HG03439 (cell line): Measurements from ENCODE around the gene ZPLD1.

ENCODE experiments used
- ATAC-seq: cut with Tn5 transposase; IDR thresholded peaks from one replicate; pipeline ENCODE4 v1.9.1; 2021; ENCODE audit warnings: mild to moderate bottlenecking, moderate library complexity; ENCODE audit not compliant: unreplicated experiment

Gene ZPLD1

GRCh38 chr3:102466001-102466400, 31.2 kb downstream of the ZPLD1 start:
- ATAC-seq, result no peak

GRCh38 chr3:102470066-102470465, 35.3 kb downstream of the ZPLD1 start:
- ATAC-seq, result no peak

- ATAC-seq, result no peak
These were observed 36.2 kb downstream of the ZPLD1 start for GRCh38 chr3:102471001-102471400.

DNA sequence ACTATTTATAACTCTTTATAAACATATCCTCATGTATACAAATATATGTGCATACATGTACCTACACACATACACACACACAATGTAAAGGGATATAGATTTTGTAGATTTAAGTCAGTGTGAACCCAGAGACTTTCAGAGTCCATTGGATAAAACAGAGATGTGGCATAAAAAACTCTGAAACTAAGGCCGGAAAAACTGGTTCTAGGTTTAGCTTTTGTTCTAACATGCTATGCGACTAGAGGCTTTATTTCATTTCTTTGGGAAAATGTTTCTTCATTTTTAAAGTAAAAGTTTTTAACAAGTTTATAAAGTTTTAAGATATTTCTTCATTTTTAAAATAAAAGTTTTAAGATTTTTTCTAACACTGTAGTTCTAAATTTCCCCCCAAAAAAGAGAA, 36.7 kb downstream of the ZPLD1 start:
- no peak for ATAC-seq

DNA sequence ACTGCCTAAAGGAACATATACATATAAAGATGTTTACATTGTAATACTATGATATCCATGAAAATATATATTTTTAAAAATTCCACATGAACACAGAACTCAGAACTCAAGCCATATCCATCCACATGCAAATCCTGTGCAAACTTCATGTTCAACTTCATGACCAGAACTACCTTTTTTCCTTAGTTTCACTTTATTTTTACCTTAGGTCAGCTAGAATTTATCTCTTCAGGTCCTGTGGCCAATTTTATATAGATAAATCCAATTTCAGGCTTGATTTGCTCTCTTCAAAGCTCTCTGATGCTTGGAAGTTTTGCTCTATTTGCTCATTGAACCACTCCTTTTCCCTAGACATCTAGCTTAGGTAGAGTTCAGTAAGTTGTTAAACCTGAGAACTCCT, 38.8 kb downstream of the ZPLD1 start:
- no peak for ATAC-seq

GRCh38 chr3:102474207-102474606, 39.4 kb downstream of the ZPLD1 start:
- ATAC-seq, result no peak

GRCh38 chr3:102476198-102476597, 41.4 kb downstream of the ZPLD1 start:
- no peak for ATAC-seq

DNA sequence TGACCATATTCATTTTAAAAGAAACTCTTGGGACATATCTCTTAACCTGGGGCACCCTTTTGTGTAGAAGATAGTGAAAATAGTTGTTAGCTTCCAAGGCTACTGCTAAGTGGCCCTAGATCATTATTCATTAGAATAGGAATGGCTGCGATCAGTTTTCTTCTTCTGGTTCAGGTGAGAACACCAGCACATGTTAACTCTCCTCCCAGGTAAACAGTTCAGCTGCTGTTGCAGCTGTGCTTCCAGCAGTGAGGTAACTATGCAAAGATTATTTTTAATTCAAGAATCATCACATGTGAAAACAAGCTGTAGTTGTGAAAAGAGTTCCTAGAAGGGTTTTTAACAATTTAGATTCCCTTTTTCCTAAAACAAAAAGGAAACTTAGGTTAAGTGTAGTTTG, 43.3 kb downstream of the ZPLD1 start:
- ATAC-seq, result no peak

GRCh38 chr3:102480139-102480538, 45.3 kb downstream of the ZPLD1 start:
- ATAC-seq, result no peak

DNA sequence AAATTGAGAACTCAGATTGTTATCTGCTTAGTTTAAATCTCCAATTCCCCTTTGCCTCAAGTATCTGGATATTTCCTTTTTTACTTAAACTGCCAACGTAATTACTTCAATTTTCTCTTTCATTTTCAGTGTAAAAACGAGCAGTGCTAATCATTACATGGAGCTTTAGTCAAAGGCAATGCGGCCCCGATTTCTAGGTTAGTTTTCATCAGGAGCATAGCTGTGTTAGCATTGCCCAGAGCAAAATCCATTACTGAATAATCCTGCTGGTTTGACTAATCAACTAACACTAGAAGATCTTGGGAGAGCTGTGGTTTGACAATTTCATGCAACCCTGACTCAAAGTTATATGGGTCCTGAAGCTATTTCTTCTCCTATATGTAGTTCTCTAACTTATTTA, 46.2 kb downstream of the ZPLD1 start:
- ATAC-seq, result no peak

- no peak for ATAC-seq
These were observed 48.7 kb downstream of the ZPLD1 start for GRCh38 chr3:102483556-102483955.

DNA sequence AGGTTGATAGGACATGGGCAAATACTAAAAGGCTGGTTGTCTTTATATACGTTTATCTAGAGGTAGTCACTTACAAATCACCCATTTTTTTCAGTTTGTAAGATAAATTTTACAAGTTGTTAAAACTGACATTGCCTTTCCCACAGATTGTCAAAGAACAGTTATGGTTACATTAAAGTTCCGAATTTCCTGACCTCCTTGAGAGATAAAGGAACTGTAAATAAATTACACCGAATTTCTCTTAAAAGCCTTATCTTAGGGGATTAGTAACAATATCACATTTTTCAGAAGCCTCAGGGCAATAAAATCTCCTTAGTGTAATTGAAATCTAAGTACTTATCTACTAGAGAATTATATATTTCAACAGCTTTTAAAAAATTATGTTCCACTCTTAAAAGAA, 49.5 kb downstream of the ZPLD1 start:
- no peak for ATAC-seq

DNA sequence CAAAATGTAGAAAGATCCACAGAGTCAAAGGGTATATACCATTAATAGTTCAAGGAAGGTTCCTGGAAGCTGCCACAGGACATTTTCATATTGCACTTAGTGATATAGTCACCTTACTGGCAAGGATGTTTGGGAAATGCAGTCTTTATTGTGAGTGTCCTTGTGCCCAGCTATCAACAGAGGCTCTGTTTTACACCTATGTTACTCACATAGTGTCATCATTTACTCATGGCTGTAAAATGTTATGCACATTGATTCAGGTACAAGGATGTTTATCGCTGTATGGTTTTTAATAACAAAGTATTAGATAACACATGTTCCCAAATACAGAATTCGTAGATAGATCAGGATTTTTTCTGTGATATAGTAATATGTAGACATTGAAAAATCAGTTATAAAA, 50.9 kb downstream of the ZPLD1 start:
- ATAC-seq, result no peak

DNA sequence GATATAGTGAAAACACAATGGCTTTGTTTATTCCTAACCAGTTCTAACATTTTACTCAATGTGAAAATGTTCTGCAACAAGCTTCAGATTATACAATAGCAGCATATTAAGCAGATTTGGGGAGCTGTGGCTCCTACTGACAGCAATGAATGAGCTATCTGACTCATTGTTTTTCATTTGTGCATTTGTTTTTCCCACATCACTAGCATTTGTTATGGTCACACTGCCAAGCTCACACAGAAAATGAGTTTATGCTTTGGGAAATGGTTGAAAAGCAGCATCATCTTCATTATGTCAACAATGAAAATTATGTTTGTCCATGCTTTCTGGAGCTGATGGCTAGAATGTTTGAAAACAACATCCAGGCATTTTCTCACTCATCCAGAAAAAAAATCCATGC, 53.5 kb downstream of the ZPLD1 start:
- no peak for ATAC-seq

DNA sequence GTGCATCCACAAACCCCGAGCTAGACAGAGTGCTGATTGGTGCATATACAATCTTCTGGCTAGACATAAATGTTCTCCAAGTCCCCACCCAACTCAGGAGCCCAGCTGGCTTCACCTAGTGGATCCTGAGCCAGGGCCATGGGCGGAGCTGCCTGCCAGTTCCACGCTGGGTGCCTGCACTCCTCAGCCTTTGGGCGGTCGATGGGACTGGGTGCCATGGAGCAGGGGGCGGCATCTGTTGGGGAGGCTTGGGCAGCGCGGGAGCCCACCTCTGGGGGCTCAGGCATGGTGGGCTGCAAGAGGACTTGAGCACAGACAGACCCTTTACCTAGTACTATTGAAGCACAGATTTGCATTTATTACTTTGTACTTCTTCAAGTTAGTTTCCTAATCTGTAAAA, 57.5 kb downstream of the ZPLD1 start:
- no peak for ATAC-seq

GRCh38 chr3:102497571-102497970, 62.8 kb downstream of the ZPLD1 start:
- ATAC-seq, result no peak

GRCh38 chr3:102505542-102505941, 70.7 kb downstream of the ZPLD1 start:
- no peak for ATAC-seq

GRCh38 chr3:102510663-102511062, 75.8 kb downstream of the ZPLD1 start:
- no peak for ATAC-seq

DNA sequence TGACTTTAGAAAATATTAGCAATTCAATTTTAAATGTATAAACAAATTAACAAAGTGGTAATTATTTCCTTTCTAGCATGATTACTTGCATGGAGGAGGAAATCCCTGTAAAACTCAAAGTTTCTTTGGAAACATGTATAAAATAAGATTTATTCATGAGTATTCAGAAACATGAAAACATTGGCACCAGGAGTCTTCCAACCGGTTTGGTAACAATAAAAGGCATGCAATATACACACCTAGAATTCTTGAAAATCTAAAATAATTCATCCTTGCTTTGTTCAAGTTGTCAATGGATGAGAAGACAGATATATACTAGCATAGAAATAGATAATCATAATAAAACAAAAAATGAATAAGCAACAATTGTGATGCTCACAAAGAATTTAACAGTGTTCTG, 76.4 kb downstream of the ZPLD1 start:
- ATAC-seq, result no peak

DNA sequence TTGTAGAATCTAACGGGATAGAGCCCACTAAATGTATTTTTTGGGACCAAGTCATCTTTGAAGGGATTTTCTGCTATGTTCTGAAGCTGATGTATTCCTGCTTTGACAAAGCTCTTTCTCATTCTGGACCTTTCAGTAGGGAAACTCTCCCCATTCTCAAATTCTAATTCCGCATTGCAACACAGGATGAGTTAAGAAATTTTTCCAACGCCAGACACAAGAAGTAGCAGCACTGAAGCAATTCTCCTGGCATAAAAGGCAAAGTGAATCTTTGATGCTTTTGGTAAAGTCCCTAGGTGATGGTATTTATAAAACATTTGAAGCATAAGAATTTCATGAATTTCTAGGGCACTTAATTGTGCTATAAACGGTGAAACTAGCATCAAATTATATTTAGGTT, 76.8 kb downstream of the ZPLD1 start:
- no peak for ATAC-seq

GRCh38 chr3:102512734-102513504, 78.1 kb downstream of the ZPLD1 start:
- no peak for ATAC-seq

- ATAC-seq, result no peak
These were observed 79.4 kb downstream of the ZPLD1 start for GRCh38 chr3:102514241-102514640.

DNA sequence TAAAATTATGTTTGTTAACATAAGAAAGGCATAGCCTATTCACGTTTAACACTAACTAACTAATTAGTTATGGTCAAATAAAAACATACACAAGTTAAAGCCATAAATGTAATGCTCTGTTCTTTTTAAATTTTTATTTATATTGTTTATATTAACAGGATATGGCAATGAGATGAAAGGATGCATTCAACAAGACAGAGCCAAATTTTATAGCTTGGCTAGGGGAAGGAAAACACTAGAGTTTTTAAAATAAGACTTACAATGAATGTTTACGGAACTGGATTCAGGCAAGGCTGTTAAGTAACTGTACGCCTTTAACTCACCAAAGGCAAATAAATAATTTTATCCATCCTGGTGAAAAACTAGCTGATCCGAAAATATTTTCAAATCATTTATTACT, 86.4 kb downstream of the ZPLD1 start:
- no peak for ATAC-seq
